ENCODE results near the gene KANSL1. TPM values are rescaled to one million over a fixed set of nuclear protein-coding genes. Genes with fewer than 3 reads are reported as not detected.

The KANSL1 gene
- total RNA-seq, 1 donor from 2014 or later, result 129 TPM

DNA sequence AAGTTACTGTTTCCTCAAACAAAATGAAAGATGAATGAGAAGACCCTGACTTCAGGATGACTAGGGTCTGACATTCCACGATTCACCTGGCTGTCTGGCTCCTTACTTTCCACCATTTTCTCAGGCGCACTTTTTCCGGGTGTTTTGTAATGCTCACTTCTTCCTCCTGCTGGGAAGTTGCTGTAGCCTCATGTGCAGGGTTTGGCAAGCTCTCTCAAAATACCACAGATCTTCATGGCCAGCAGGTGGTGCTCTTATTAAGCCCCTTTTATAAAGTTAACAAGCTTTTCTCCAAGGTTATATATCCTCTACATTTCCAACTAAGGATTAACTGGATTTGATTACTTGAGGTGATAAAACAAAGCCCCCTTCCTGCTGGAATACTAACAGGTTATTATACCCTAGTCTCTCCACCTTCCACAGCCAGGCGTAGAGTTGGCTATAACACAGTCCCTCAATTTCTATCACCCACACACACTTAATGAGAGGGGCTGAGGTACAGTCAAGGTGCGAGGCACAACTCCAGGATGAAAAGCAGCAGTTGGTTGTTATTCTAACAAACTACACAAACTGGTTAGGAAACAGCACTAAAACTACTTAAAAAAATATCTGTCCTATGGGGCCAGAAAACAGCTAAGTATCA, 148.8 kb downstream of the KANSL1 start:
- Mint-ChIP-seq H3K36me3 (peaks cover 36% of the 10 kb centered on the region), H3K27me3 (no peaks in the 10 kb centered on the region), H3K4me3 (peak overlapping the region; percentile 6), H3K27ac (peak overlapping the region; percentile 57), H3K4me1 (ENCODE audit: unreplicated experiment) (peaks cover 23% of the 10 kb centered on the region), H3K9me3 (no peaks in the 10 kb centered on the region)
- DNase-seq (ENCODE audit: extremely low spot score, unreplicated experiment), result no peak
- TF ChIP-seq, protein P1, sequence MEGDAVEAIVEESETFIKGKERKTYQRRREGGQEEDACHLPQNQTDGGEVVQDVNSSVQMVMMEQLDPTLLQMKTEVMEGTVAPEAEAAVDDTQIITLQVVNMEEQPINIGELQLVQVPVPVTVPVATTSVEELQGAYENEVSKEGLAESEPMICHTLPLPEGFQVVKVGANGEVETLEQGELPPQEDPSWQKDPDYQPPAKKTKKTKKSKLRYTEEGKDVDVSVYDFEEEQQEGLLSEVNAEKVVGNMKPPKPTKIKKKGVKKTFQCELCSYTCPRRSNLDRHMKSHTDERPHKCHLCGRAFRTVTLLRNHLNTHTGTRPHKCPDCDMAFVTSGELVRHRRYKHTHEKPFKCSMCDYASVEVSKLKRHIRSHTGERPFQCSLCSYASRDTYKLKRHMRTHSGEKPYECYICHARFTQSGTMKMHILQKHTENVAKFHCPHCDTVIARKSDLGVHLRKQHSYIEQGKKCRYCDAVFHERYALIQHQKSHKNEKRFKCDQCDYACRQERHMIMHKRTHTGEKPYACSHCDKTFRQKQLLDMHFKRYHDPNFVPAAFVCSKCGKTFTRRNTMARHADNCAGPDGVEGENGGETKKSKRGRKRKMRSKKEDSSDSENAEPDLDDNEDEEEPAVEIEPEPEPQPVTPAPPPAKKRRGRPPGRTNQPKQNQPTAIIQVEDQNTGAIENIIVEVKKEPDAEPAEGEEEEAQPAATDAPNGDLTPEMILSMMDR (conservative IDR thresholded peaks at IDR 0.05), result peak; percentile 81

DNA sequence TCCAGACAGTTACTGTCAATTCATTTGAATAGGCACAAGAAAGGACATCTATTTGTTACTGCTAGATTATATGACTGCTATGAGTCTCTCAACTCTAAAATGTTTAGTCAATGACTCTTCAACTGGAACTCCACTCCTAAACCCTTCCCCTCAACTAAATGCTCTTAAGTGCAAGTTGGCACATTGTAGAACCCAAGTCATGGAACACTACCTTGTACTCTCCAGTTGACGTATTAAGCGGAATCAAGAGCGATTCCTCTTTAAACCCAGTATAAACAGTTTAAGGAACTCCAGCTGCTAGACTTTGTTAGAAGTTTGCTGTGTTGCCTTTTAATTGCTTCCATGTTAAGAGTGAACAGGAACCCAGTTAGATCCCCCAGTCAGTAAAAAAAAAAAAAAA, 149.6 kb downstream of the KANSL1 start:
- no peak for DNase-seq (ENCODE audit: extremely low spot score, unreplicated experiment)
- Mint-ChIP-seq H3K27me3 (no peaks in the 10 kb centered on the region), H3K36me3 (peaks cover 34% of the 10 kb centered on the region), H3K4me3 (no peak overlapping the region), H3K9me3 (no peaks in the 10 kb centered on the region), H3K27ac (peak overlapping the region; percentile 57), H3K4me1 (ENCODE audit: unreplicated experiment) (peaks cover 23% of the 10 kb centered on the region)
- TF ChIP-seq, protein P1 (conservative IDR thresholded peaks at IDR 0.05), result no peak

DNA sequence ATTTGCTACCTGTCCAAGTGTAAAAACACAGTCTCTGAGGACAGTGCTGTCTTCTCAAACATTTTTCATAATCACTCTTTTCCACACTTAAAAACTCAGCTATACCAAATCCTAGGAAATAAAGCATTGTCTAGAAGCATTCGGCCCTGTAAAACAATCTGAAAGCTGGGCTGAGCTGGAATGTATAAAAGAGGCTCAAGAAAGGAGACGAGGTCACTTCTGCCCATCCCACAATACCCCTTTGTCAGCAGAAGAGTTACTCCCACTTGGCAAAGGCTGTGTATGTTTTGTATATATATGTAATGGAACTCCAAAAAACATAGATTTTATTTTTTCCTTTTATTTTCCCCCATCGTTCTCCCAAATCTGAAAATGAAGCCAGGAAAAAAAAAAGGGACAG, 150.3 kb downstream of the KANSL1 start:
- TF ChIP-seq, protein P1 (conservative IDR thresholded peaks at IDR 0.05), result no peak
- Mint-ChIP-seq H3K9me3 (no peaks in the 10 kb centered on the region), H3K4me3 (no peak overlapping the region), H3K36me3 (peaks cover 40% of the 10 kb centered on the region), H3K27me3 (no peaks in the 10 kb centered on the region), H3K27ac (peak overlapping the region; percentile 57), H3K4me1 (ENCODE audit: unreplicated experiment) (peaks cover 23% of the 10 kb centered on the region)
- no peak for DNase-seq (ENCODE audit: extremely low spot score, unreplicated experiment)

DNA sequence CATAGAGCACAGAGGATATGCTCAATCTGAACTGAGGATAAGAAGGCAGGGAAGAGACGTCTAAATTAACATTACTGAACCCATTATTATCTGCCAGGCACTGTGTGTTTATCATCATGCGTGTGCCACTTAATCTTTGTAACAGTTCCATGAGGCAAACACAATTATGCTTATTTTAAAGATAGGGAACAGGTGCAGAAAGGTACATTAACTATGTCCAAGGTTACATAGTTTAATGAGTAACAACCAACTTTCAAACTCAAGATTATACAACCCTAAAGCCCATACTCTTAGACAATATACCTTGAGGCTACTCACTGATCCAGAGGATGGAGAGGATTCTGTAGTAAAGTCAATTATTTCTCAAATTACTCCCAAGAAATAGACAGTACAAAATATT, 151.0 kb downstream of the KANSL1 start:
- Mint-ChIP-seq H3K36me3 (peaks cover 40% of the 10 kb centered on the region), H3K4me3 (no peak overlapping the region), H3K27ac (no peak overlapping the region), H3K27me3 (no peaks in the 10 kb centered on the region), H3K4me1 (ENCODE audit: unreplicated experiment) (peaks cover 23% of the 10 kb centered on the region), H3K9me3 (no peaks in the 10 kb centered on the region)
- TF ChIP-seq, protein P1 (conservative IDR thresholded peaks at IDR 0.05), result no peak
- no peak for DNase-seq (ENCODE audit: extremely low spot score, unreplicated experiment)

DNA sequence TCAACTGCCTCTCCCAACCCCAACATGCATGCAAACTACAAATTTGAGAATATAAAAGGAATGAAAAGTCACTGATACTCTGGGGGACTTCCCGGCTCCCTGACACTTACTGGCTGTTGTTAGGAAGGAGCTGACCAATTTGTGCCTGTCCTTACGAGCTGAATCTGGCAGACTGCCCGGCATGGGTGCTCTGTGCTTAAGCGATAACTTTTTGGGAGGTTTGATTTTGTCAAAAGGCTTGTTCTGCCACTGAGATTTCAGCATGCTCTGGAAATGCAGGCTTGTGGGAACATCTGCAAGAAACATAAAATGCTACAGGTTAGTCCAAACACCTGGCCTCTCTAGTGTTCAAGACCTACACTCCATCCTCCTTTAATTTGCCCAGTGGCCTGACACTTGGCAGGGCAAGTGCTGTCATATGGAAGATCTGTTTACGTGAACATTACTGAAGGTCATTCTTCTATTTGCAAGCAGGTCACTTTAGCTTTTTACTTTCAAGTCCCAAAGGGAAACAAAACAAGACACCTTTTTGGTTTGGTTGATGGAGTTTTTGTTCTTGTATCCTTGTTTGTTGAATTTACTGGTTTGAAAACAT, 153.5 kb downstream of the KANSL1 start:
- Mint-ChIP-seq H3K9me3 (no peaks in the 10 kb centered on the region), H3K36me3 (peaks cover 34% of the 10 kb centered on the region), H3K27me3 (no peaks in the 10 kb centered on the region), H3K4me1 (ENCODE audit: unreplicated experiment) (peaks cover 14% of the 10 kb centered on the region), H3K27ac (no peak overlapping the region), H3K4me3 (no peak overlapping the region)
- no peak for DNase-seq (ENCODE audit: extremely low spot score, unreplicated experiment)
- TF ChIP-seq, protein P1 (conservative IDR thresholded peaks at IDR 0.05), result no peak
